ENCODE data around the gene TREH.

Gene TREH

DNA sequence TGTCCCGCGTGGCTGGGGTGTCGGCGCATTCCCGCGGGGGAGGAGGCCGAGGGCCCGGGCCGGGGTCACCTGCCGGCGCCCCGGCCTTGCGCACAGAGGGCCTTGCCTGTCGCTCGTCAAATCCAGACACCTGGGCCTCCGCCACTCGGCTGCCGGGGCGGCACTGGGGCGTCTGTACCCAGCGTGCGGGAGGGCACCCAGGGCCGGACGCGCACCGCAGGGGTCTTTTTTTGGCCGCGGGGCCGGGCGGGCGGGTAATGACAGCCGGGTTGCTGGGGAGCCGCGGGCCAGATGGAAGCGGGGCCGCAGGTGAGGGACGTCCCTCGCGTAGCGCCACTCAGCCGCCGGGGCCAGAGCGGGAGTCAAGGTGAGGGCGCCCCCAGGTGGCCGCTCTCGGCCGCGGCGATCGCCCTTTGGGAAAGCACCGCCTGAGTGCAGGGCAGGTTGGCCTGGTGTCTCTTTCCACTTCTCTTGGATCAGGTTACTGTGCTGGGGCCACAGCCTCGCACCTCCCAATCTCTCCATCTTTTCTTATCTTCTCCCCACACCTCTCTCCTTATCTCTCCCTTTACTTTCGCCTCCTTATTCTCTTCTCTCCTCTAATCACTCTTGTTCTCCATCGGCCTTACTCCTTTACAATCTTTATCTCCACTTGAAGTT, 68.5 kb downstream of the TREH start:
- DNase-seq (ENCODE audit: low spot score), result no peak

DNA sequence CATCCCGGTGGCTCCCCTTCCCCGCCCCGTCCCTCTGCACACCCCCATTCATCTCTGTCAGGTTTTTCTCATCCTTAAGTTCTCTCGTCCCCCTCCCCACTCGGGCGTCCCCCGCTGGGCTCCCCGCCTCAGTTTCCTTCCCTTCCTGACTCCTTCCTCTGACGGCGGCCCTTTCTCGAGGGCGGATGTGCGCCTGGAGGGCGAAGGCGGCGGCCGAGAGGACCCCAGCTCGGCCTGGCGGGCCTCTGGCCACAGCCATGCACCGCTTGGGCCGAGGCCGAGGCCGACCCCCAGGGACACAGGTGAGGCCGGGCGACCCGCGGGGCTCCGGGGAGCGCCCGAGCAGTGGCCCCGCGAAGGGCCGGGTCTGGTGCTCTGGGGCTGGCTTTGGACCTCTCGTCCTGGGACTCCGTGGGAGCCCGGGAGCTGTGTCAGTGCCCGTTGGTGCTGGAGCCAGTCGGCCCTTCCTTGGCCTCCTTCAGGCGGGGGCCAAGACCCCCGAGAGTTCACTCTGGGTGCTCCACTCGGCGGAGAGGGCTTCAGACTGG, 69.2 kb downstream of the TREH start:
- no peak for DNase-seq (ENCODE audit: low spot score)

DNA sequence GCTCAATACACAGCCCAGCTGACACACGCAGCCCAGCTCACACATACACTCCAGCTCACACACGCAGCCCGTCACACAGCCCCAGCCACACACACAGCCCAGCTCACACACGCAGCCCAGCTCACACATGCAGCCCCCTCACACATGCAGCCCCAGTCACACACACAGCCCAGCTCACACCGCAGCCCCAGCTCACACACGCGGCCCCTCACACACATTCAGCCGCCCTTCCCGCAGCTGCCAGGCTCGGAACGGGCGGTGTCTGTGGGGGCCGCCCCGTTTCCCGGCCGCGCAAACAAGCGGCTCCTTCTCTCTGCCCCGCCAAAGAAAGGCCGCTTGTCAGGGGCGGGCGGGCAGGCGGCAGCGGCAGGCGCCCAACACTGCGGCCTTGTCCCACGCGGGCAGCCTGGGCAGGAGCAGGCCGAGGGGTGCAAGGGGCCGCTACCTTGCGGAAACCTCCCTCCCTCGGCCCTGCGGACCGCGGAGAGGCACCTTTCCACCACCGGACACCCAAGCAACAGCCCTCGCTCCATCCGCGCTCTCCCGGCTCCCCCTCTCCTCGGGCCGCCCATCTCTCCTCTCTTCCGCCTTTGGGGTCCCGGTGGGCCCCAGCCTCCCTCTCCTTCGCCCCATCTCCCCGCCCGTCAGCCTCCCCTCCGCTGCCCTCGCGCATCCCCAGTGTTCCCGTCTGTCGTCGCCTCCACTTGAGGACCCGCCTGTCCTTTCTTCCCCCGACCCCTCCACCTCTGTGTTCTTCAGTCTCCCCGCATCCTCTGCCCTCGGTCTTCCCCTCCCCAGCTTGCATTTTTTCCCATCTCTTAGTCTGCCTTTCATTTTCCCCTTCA, 69.8 kb downstream of the TREH start:
- peak; percentile 88 for DNase-seq (ENCODE audit: low spot score)

DNA sequence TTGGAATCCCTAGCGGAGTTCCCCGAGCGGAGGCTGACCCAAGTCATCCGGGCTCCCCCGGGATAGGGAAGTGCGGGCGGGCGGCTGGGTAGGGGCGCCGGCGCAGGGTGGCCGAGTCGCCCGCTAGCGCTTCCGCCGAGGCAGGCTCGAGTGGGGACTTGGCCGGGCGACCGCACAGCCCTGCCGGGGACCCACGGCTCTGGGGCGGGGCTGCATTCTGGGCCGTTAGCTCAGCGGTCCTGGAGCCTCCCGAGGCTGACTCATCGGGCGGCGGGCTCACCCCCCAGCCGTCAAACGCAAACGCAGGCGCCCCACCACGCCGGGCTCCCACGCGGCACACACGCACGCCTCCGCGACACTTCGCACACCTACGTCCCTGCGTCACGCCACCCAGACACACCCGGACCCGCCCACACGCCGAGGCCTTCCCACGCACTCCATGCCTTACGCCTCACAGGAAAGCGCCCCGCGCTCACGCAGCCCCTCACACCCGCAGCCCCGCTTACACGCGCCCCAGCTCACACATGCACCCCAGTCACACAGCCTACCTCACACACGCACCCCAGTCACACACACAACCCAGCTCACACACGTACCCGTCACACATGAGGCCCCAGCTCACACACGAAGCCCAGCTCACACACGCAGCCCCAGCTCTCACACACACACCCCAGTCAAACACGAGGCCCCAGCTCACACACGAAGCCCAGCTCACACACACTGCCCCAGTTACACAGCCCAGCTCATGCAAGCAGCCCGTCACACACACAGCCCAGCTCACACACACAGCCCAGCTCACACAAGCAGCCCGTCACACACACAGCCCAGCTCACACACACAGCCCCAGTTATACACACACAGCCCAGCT, 70.9 kb downstream of the TREH start:
- peak; percentile 58 for DNase-seq (ENCODE audit: low spot score)

DNA sequence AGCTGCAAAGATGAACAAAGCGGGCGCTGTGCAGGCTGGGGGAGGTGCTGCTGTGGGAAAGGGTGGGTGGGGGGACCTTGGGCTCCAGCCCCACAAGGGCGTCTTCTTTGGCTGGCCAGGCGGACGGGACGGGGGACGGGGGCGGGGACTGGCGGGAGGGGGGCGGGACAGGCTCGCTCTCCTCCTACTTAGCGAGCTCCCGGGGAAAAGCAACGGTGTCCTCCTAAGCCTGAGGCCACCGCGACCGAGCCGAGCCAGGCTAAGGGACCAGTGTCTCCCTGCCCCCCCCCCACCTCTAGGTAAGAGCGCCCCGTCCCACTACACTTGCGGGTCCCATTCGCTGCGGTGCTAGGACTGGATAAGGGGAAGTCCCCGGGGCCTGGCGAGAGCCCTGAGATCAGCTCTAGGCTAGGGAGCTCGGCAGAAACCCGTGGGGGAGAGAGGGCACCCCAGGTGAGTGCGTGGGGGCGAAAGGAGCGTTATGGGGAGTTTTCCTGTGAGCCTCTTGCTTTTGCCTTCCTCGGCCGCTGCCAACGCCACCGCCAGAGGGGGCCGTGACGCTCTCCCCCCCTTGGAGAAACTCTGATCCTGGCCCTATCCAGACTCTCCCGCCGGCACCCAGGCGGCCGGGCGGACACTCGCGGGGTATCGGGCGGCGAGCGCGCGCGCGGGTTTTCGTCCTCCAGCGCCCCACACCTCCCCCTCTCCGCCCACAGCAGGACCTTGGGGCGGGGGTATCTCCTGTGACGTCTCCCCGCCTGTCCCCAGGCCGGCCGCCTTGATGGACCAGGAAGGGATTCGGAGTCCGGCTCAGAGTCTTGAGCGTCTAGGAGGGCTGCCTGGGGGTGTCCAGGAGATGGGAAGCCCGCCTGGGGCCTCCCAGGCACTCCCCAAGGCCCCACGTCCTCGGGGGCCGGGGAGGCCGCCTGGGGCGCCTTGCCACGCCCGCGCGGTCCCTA, 71.8 kb downstream of the TREH start, which contains the start of gene PHLDB1:
PHLDB1 (plus strand) TSS at position 215 of the 959 bp plus-strand sequence. CDS start 6,222 bp downstream, outside the sequence.
- peak; percentile 94 for DNase-seq (ENCODE audit: low spot score)

Data from globus pallidus (tissue), 1 donor.